Stomach (tissue), 9 donors: ENCODE measurements around the gene PSORS1C2. TPM values are rescaled to one million over a fixed set of nuclear protein-coding genes. Genes with fewer than 3 reads are reported as not detected.

Experiments used
- DNase-seq, 2 donors: peaks; one replicate each; pipeline versions ENCODE4 v3.0.0 to v3.0.0-alpha.2; 2013 to 2019
- H3K27ac ChIP-seq, 5 donors: fragments of 200-600 bp in 4 of 5; sonication (generic) in 4 of 5; one replicate each; pipeline ENCODE4 v1.5.1; 2013 to 2019; ENCODE audit warnings: mild to moderate bottlenecking in 1 of 5, moderate library complexity in 1 of 5
- H3K27me3 ChIP-seq, 3 donors: fragments of 200-600 bp; sonication (generic); one replicate each; pipeline ENCODE4 v1.5.1; 2017 to 2019; ENCODE audit warnings: mixed run types in 1 of 3
- H3K36me3 ChIP-seq, 4 donors: fragments of 200-600 bp; sonication (generic); 1 replicate in 3 of 4; 2 replicates in 1 of 4; pipeline ENCODE4 v1.5.1; 2016 to 2019
- H3K4me1 ChIP-seq, 4 donors: fragments of 200-600 bp; sonication (generic); one replicate each; pipeline ENCODE4 v1.5.1; 2016 to 2019
- H3K4me3 ChIP-seq, 4 donors: fragments of 200-600 bp; sonication (generic) in 3 of 4; one replicate each; pipeline ENCODE4 v1.5.1; 2016 to 2019; ENCODE audit warnings: mild to moderate bottlenecking in 1 of 4
- H3K9me3 ChIP-seq, 4 donors: fragments of 200-600 bp; sonication (generic); one replicate each; pipeline ENCODE4 v1.5.1; 2016 to 2019
- CTCF ChIP-seq, 7 experiments: fragments of 450-650 bp in 4 of 7; fragments of 200-600 bp in 3 of 7; sonication (generic) in 3 of 7; IDR thresholded peaks; one replicate each; pipeline ENCODE4 v1.5.1; 2016 to 2019; ENCODE audit warnings: antibody characterized with exemption in 7 of 7, control low read depth in 2 of 7, mild to moderate bottlenecking in 1 of 7
- EP300 ChIP-seq: sonication (generic); formaldehyde crosslinking; IDR thresholded peaks from one replicate; pipeline ENCODE4 v1.6.1; 2017; ENCODE audit warnings: antibody characterized with exemption
- POLR2A ChIP-seq, 4 donors: fragments of 450-650 bp; IDR thresholded peaks; one replicate each; pipeline ENCODE4 v1.6.1; 2016; ENCODE audit warnings: antibody characterized with exemption in 4 of 4, control low read depth in 2 of 4, mild to moderate bottlenecking in 1 of 4, moderate library complexity in 1 of 4
- POLR2AphosphoS5 ChIP-seq, 3 donors: sonication (generic); formaldehyde crosslinking; IDR thresholded peaks; one replicate each; pipeline ENCODE4 v1.6.1; 2016; ENCODE audit warnings: antibody characterized with exemption in 3 of 3
- WGBS, 5 donors: extraction: QIAGEN DNeasy Blood & Tissue Kit in 3 of 5; methylation state at CpG; one replicate each; pipeline versions ENCODE4 v1.1.5 to v1.1.7; 2013 to 2018; 5-methylcytosine and 5-hydroxymethylcytosine counted together
- intact Hi-C: fragments of 100-400 bp; cut with DNase I; formaldehyde crosslinking; loops from one replicate; pipeline ENCODE4 v1.15.1; 2023; ENCODE audit warnings: low total_unique reads
- polyA plus RNA-seq, 3 donors: library from polyadenylated mRNA; stranded (reverse); fragments of 200-250 nt; gene quantifications; one replicate each; pipeline ENCODE4 v1.2.3, GENCODE V29; 2013
- total RNA-seq, 5 donors: library from RNA; depleted of rRNA; stranded (reverse); fragments of >200 nt; gene quantifications; one replicate each; pipeline versions ENCODE4 v1.1.0 to v1.2.3, GENCODE V29; 2014 to 2016
- donor health status: healthy with polysubstance abuse.
- donor health status: Bipolar disorder and iron deficiency.
- donor health status: healthy.

The PSORS1C2 gene
- total and polyA plus RNA-seq, 8 donors: 0.73 to 1.6 TPM; not detected in 6

- peak in 1 of 2 donors; percentile 90 for DNase-seq
- intact Hi-C loops: no loop called here
- WGBS, 5 donors: 35 to 66% (median 56%) methylated on average over 18 of the region's 18 CpGs
These were observed 5.6 kb upstream of the PSORS1C2 start for GRCh38 chr6:31144296-31144969.

GRCh38 chr6:31143148-31143547, 4.3 kb upstream of the PSORS1C2 start:
- intact Hi-C loops: no loop called here
- H3K27ac ChIP-seq: peak overlapping the region in 4 of 5 donors; percentile 22 to 84 (median 81)

More at GRCh38 chr6:31144296-31144969, 5.6 kb upstream of the PSORS1C2 start:
- Histone ChIP-seq H3K4me3 (no peak overlapping the region), H3K36me3 (peaks cover 0 to 54% (median 28%) of the 10 kb centered on the region in 4 donors), H3K4me1 (peaks cover 9 to 30% (median 23%) of the 10 kb centered on the region in 4 donors), H3K9me3 (no peaks in the 10 kb centered on the region), H3K27me3 (no peaks in the 10 kb centered on the region), H3K27ac (peak overlapping the region; percentile 71 to 84 (median 82))
- no peak for TF ChIP-seq CTCF (IDR thresholded peaks at IDR 0.05)
- TF ChIP-seq POLR2A (IDR thresholded peaks at IDR 0.05): no peak
- no peak for TF ChIP-seq EP300
- TF ChIP-seq POLR2AphosphoS5 (IDR thresholded peaks at IDR 0.05): peak in 2 of 3 donors; percentile 41 to 63

GRCh38 chr6:31142361-31142761, 3.5 kb upstream of the PSORS1C2 start:
- Histone ChIP-seq H3K27ac (peak overlapping the region in 1 of 5 donors; percentile 78), H3K36me3 (peaks cover 0 to 44% (median 19%) of the 10 kb centered on the region in 4 donors), H3K4me1 (peaks cover 13 to 40% (median 30%) of the 10 kb centered on the region in 4 donors), H3K4me3 (no peak overlapping the region), H3K27me3 (no peaks in the 10 kb centered on the region), H3K9me3 (no peaks in the 10 kb centered on the region)
- intact Hi-C loops: no loop called here
- no peak for DNase-seq
- 49 to 66% (median 60%) methylated on average over 2 of the region's 2 CpGs for WGBS, 5 donors
- TF ChIP-seq POLR2A (IDR thresholded peaks at IDR 0.05) (no peak), CTCF (IDR thresholded peaks at IDR 0.05) (no peak), EP300 (no peak), POLR2AphosphoS5 (IDR thresholded peaks at IDR 0.05) (no peak)

More at GRCh38 chr6:31143148-31143547, 4.3 kb upstream of the PSORS1C2 start:
- Histone ChIP-seq H3K27me3 (no peaks in the 10 kb centered on the region), H3K9me3 (no peaks in the 10 kb centered on the region), H3K4me1 (peaks cover 9 to 32% (median 23%) of the 10 kb centered on the region in 4 donors), H3K36me3 (peaks cover 0 to 45% (median 20%) of the 10 kb centered on the region in 4 donors), H3K4me3 (no peak overlapping the region)
- TF ChIP-seq CTCF (IDR thresholded peaks at IDR 0.05): no peak
- peak in 1 of 3 donors; percentile 21 for TF ChIP-seq POLR2AphosphoS5 (IDR thresholded peaks at IDR 0.05)
- no peak for TF ChIP-seq EP300
- TF ChIP-seq POLR2A (IDR thresholded peaks at IDR 0.05): no peak
- 24 to 51% (median 48%) methylated on average over 6 to 11 of the region's 11 CpGs for WGBS, 5 donors
- peak; percentile 56 to 59 for DNase-seq

GRCh38 chr6:31140643-31141042, 1.8 kb upstream of the PSORS1C2 start:
- 83 to 89% (median 85%) methylated on average over 15 of the region's 15 CpGs for WGBS, 5 donors
- Histone ChIP-seq H3K4me3 (no peak overlapping the region), H3K9me3 (no peaks in the 10 kb centered on the region), H3K4me1 (peaks cover 13 to 42% (median 28%) of the 10 kb centered on the region in 4 donors), H3K27me3 (no peaks in the 10 kb centered on the region), H3K36me3 (peaks cover 0 to 34% (median 19%) of the 10 kb centered on the region in 4 donors), H3K27ac (no peak overlapping the region)
- TF ChIP-seq CTCF (IDR thresholded peaks at IDR 0.05): no peak
- TF ChIP-seq EP300: no peak
- no peak for TF ChIP-seq POLR2A (IDR thresholded peaks at IDR 0.05)
- no peak for TF ChIP-seq POLR2AphosphoS5 (IDR thresholded peaks at IDR 0.05)
- intact Hi-C loops: no loop called here
- no peak for DNase-seq
